HUES64 (cell line): ENCODE data around the gene SARS1.

Experiments
- H3K27ac ChIP-seq: 2 replicates; pipeline ENCODE4 v1.7.0; 2013; ENCODE audit warnings: low read depth, low read length, inconsistent platforms
- H3K27me3 ChIP-seq: 2 replicates; pipeline ENCODE4 v1.6.1; 2013; ENCODE audit warnings: mild to moderate bottlenecking, low read length; ENCODE audit not compliant: insufficient read depth
- H3K36me3 ChIP-seq: 2 replicates; pipeline ENCODE4 v1.6.1; 2013; ENCODE audit warnings: mild to moderate bottlenecking, low read length; ENCODE audit not compliant: insufficient read depth
- H3K4me1 ChIP-seq: 2 replicates; pipeline ENCODE4 v1.6.1; 2013; ENCODE audit warnings: mild to moderate bottlenecking, low read length, moderate library complexity; ENCODE audit not compliant: insufficient read depth
- H3K4me3 ChIP-seq: 2 replicates; pipeline ENCODE4 v1.5.1; 2013; ENCODE audit warnings: mild to moderate bottlenecking, low read length, moderate library complexity
- H3K9ac ChIP-seq: 2 replicates; pipeline ENCODE4 v1.6.1; 2013; ENCODE audit warnings: mild to moderate bottlenecking, low read depth, low read length
- H3K9me3 ChIP-seq: 2 replicates; pipeline ENCODE4 v1.6.1; 2013; ENCODE audit warnings: low read depth, low read length; ENCODE audit not compliant: insufficient read depth
- WGBS: fragments of 150-250, 120-280 bp; methylation state at CpG from one replicate; pipeline ENCODE4 v1.1.7; 2013; ENCODE audit warnings: missing lambda C conversion rate; 5-methylcytosine and 5-hydroxymethylcytosine counted together

Gene SARS1

GRCh38 chr1:109266965-109267364 lies 53.2 kb downstream of the SARS1 start:
- WGBS: 92% methylated on average over 11 of the region's 11 CpGs
- Histone ChIP-seq H3K27me3 (no peaks in the 10 kb centered on the region), H3K36me3 (peaks cover 49% of the 10 kb centered on the region), H3K27ac (no peak overlapping the region), H3K9ac (no peak overlapping the region), H3K4me3 (no peak overlapping the region), H3K9me3 (no peaks in the 10 kb centered on the region), H3K4me1 (no peaks in the 10 kb centered on the region)

- H3K27ac ChIP-seq: no peak overlapping the region
- WGBS: 96% methylated on average over 17 of the region's 17 CpGs
- no peak overlapping the region for H3K4me3 ChIP-seq
- no peaks in the 10 kb centered on the region for H3K4me1 ChIP-seq
- no peaks in the 10 kb centered on the region for H3K9me3 ChIP-seq
- H3K27me3 ChIP-seq: no peaks in the 10 kb centered on the region
- no peak overlapping the region for H3K9ac ChIP-seq
- peaks cover 47% of the 10 kb centered on the region for H3K36me3 ChIP-seq
These were observed 54.1 kb downstream of the SARS1 start for GRCh38 chr1:109267743-109268300.

GRCh38 chr1:109268431-109269211 lies 54.9 kb downstream of the SARS1 start:
- Histone ChIP-seq H3K27me3 (no peaks in the 10 kb centered on the region), H3K36me3 (peaks cover 47% of the 10 kb centered on the region), H3K4me1 (no peaks in the 10 kb centered on the region; the same call in 1 of the 2 replicates), H3K27ac (no peak overlapping the region), H3K4me3 (no peak overlapping the region), H3K9ac (no peak overlapping the region), H3K9me3 (no peaks in the 10 kb centered on the region)
- 97% methylated on average over 29 of the region's 29 CpGs for WGBS

- Histone ChIP-seq H3K4me1 (peaks cover 6% of the 10 kb centered on the region), H3K27ac (no peak overlapping the region), H3K9ac (no peak overlapping the region), H3K4me3 (no peak overlapping the region), H3K36me3 (peaks cover 47% of the 10 kb centered on the region), H3K27me3 (no peaks in the 10 kb centered on the region), H3K9me3 (no peaks in the 10 kb centered on the region)
- WGBS: 95% methylated on average over 33 of the region's 33 CpGs
These were observed 55.7 kb downstream of the SARS1 start for GRCh38 chr1:109269212-109269980.

GRCh38 chr1:109269981-109270622 lies 56.4 kb downstream of the SARS1 start:
- 92% methylated on average over 17 of the region's 17 CpGs for WGBS
- Histone ChIP-seq H3K27ac (no peak overlapping the region), H3K9ac (no peak overlapping the region), H3K27me3 (no peaks in the 10 kb centered on the region), H3K4me3 (no peak overlapping the region), H3K4me1 (peaks cover 13% of the 10 kb centered on the region), H3K36me3 (peaks cover 41% of the 10 kb centered on the region), H3K9me3 (no peaks in the 10 kb centered on the region)

GRCh38 chr1:109270623-109271317 lies 57.1 kb downstream of the SARS1 start:
- peaks cover 34% of the 10 kb centered on the region for H3K36me3 ChIP-seq
- no peaks in the 10 kb centered on the region for H3K9me3 ChIP-seq
- no peak overlapping the region for H3K4me3 ChIP-seq
- no peaks in the 10 kb centered on the region for H3K27me3 ChIP-seq
- peaks cover 19% of the 10 kb centered on the region for H3K4me1 ChIP-seq
- no peak overlapping the region for H3K9ac ChIP-seq
- 97% methylated on average over 20 of the region's 20 CpGs for WGBS
- H3K27ac ChIP-seq: no peak overlapping the region

- Histone ChIP-seq H3K9ac (no peak overlapping the region), H3K9me3 (no peaks in the 10 kb centered on the region), H3K4me3 (no peak overlapping the region), H3K27ac (no peak overlapping the region), H3K27me3 (no peaks in the 10 kb centered on the region), H3K4me1 (peaks cover 23% of the 10 kb centered on the region), H3K36me3 (peaks cover 29% of the 10 kb centered on the region)
- WGBS: 94% methylated on average over 5 of the region's 6 CpGs
These were observed 57.7 kb downstream of the SARS1 start for GRCh38 chr1:109271458-109271857.

- H3K27me3 ChIP-seq: no peaks in the 10 kb centered on the region
- H3K36me3 ChIP-seq: peaks cover 29% of the 10 kb centered on the region
- H3K9me3 ChIP-seq: no peaks in the 10 kb centered on the region
- 96% methylated on average over 13 of the region's 13 CpGs for WGBS
- no peak overlapping the region for H3K9ac ChIP-seq
- no peak overlapping the region for H3K27ac ChIP-seq
- no peak overlapping the region for H3K4me3 ChIP-seq
- H3K4me1 ChIP-seq: peaks cover 24% of the 10 kb centered on the region
These were observed 58.5 kb downstream of the SARS1 start for GRCh38 chr1:109272021-109272799.

GRCh38 chr1:109272831-109273547 lies 59.3 kb downstream of the SARS1 start:
- H3K27ac ChIP-seq: no peak overlapping the region
- H3K9ac ChIP-seq: no peak overlapping the region
- H3K9me3 ChIP-seq: no peaks in the 10 kb centered on the region
- H3K4me1 ChIP-seq: peaks cover 26% of the 10 kb centered on the region
- H3K4me3 ChIP-seq: no peak overlapping the region
- H3K27me3 ChIP-seq: no peaks in the 10 kb centered on the region
- peaks cover 25% of the 10 kb centered on the region for H3K36me3 ChIP-seq
- WGBS: 89% methylated on average over 15 of the region's 16 CpGs
